ENCODE results near the gene USP35. TPM values are rescaled to one million over a fixed set of nuclear protein-coding genes. Genes with fewer than 3 reads are reported as not detected.

USP35 gene
- total and polyA plus RNA-seq, 4 donors: 4.9 to 9.6 (median 5.6) TPM

GRCh38 chr11:78199015-78199652 is 10.4 kb downstream of the USP35 start:
- DNase-seq (no peak), ATAC-seq (ENCODE audit: insufficient read depth, low FRiP score) (no peak)
- Histone ChIP-seq H3K9ac (ENCODE audit: insufficient read depth in 1 of 2, low read length in 2 of 2) (no peak overlapping the region), H3K4me3 (no peak overlapping the region), H3K27ac (ENCODE audit: low read depth in 1 of 2, low read length in 1 of 2) (no peak overlapping the region), H3K9me3 (ENCODE audit: control insufficient read depth in 4 of 4, insufficient read depth in 3 of 4, low read length in 3 of 4) (peaks cover 0 to 2% (median 0%) of the 10 kb centered on the region in 4 donors), H3K36me3 (ENCODE audit: control insufficient read depth in 4 of 4, insufficient read depth in 4 of 4, low read length in 4 of 4) (peaks cover 0 to 23% (median 4%) of the 10 kb centered on the region in 4 donors), H3K27me3 (ENCODE audit: control insufficient read depth in 3 of 3, insufficient read depth in 3 of 3, low read length in 2 of 3) (no peaks in the 10 kb centered on the region), H3K4me1 (ENCODE audit: control insufficient read depth in 5 of 5, insufficient read depth in 5 of 5, low read length in 5 of 5) (peaks cover 0 to 4% (median 0%) of the 10 kb centered on the region in 5 donors)
- TF ChIP-seq CTCF (IDR thresholded peaks at IDR 0.05; ENCODE audit: control extremely low read depth, extremely low read depth): no peak
- WGBS, 2 donors: 95 to 96% methylated on average over 6 of the region's 6 CpGs

GRCh38 chr11:78199653-78200015 is 10.9 kb downstream of the USP35 start:
- H3K9me3 ChIP-seq (ENCODE audit: control insufficient read depth in 4 of 4, insufficient read depth in 3 of 4, low read length in 3 of 4): peaks cover 0 to 2% (median 0%) of the 10 kb centered on the region in 4 donors

DNA sequence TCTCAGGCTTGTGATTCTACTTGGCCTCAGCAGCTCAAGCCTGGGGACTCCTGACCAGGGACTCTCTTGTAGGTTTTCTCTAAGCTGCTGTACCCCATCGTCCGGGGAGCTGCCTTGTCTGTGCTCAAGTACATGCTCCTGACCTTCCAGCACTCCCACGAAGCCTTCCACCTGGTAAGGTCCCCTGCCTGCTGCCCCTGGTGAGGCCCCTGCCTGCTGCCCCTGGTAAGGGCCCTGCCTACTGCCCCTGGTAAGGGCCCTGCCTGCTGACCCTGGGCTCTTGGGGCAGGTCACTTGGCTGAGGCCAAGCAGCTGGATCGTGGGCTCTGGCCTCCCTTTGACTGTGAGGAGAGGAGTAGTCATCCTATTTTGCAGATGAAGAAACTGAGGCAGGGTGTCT is 11.3 kb downstream of the USP35 start:
- WGBS, 2 donors: 93 to 94% methylated on average over 4 of the region's 4 CpGs
- Histone ChIP-seq H3K4me1 (ENCODE audit: control insufficient read depth in 5 of 5, insufficient read depth in 5 of 5, low read length in 5 of 5) (peaks cover 0 to 4% (median 0%) of the 10 kb centered on the region in 5 donors), H3K27me3 (ENCODE audit: control insufficient read depth in 3 of 3, insufficient read depth in 3 of 3, low read length in 2 of 3) (no peaks in the 10 kb centered on the region), H3K9ac (ENCODE audit: insufficient read depth in 1 of 2, low read length in 2 of 2) (no peak overlapping the region), H3K27ac (ENCODE audit: low read depth in 1 of 2, low read length in 1 of 2) (no peak overlapping the region), H3K9me3 (ENCODE audit: control insufficient read depth in 4 of 4, insufficient read depth in 3 of 4, low read length in 3 of 4) (peaks cover 0 to 2% (median 0%) of the 10 kb centered on the region in 4 donors), H3K4me3 (no peak overlapping the region), H3K36me3 (ENCODE audit: control insufficient read depth in 4 of 4, insufficient read depth in 4 of 4, low read length in 4 of 4) (peaks cover 0 to 26% (median 4%) of the 10 kb centered on the region in 4 donors)
- no peak for DNase-seq
- TF ChIP-seq CTCF (IDR thresholded peaks at IDR 0.05; ENCODE audit: control extremely low read depth, extremely low read depth): no peak
- no peak for ATAC-seq (ENCODE audit: insufficient read depth, low FRiP score)

More at GRCh38 chr11:78199653-78200015, 10.9 kb downstream of the USP35 start:
- peaks cover 0 to 23% (median 4%) of the 10 kb centered on the region in 4 donors for H3K36me3 ChIP-seq (ENCODE audit: control insufficient read depth in 4 of 4, insufficient read depth in 4 of 4, low read length in 4 of 4)
- H3K4me1 ChIP-seq (ENCODE audit: control insufficient read depth in 5 of 5, insufficient read depth in 5 of 5, low read length in 5 of 5): peaks cover 0 to 4% (median 0%) of the 10 kb centered on the region in 5 donors
- H3K9ac ChIP-seq (ENCODE audit: insufficient read depth in 1 of 2, low read length in 2 of 2): no peak overlapping the region
- ATAC-seq (ENCODE audit: insufficient read depth, low FRiP score): no peak
- H3K27ac ChIP-seq (ENCODE audit: low read depth in 1 of 2, low read length in 1 of 2): no peak overlapping the region
- H3K4me3 ChIP-seq: no peak overlapping the region
- no peaks in the 10 kb centered on the region for H3K27me3 ChIP-seq (ENCODE audit: control insufficient read depth in 3 of 3, insufficient read depth in 3 of 3, low read length in 2 of 3)
- DNase-seq: no peak
- 96 to 98% methylated on average over 5 of the region's 5 CpGs for WGBS, 2 donors
- no peak for TF ChIP-seq CTCF (IDR thresholded peaks at IDR 0.05; ENCODE audit: control extremely low read depth, extremely low read depth)

Measured in lung (tissue), 12 donors.